Stomach (tissue), 4 donors: ENCODE data around the gene S100P.

ENCODE experiments used
- EP300 ChIP-seq: sonication (generic); formaldehyde crosslinking; IDR thresholded peaks from one replicate; pipeline ENCODE4 v1.6.1; 2017; ENCODE audit warnings: antibody characterized with exemption
- POLR2A ChIP-seq, 4 donors: fragments of 450-650 bp; IDR thresholded peaks; one replicate each; pipeline ENCODE4 v1.6.1; 2016; ENCODE audit warnings: antibody characterized with exemption in 4 of 4, control low read depth in 2 of 4, mild to moderate bottlenecking in 1 of 4, moderate library complexity in 1 of 4
- POLR2AphosphoS5 ChIP-seq, 3 donors: sonication (generic); formaldehyde crosslinking; IDR thresholded peaks; one replicate each; pipeline ENCODE4 v1.6.1; 2016; ENCODE audit warnings: antibody characterized with exemption in 3 of 3
- TF ChIP-seq, protein P1 (sequence below), 7 experiments: fragments of 450-650 bp in 4 of 7; fragments of 200-600 bp in 3 of 7; sonication (generic) in 3 of 7; IDR thresholded peaks; one replicate each; pipeline ENCODE4 v1.5.1; 2016 to 2019; ENCODE audit warnings: antibody characterized with exemption in 7 of 7, control low read depth in 2 of 7, mild to moderate bottlenecking in 1 of 7

DNA sequence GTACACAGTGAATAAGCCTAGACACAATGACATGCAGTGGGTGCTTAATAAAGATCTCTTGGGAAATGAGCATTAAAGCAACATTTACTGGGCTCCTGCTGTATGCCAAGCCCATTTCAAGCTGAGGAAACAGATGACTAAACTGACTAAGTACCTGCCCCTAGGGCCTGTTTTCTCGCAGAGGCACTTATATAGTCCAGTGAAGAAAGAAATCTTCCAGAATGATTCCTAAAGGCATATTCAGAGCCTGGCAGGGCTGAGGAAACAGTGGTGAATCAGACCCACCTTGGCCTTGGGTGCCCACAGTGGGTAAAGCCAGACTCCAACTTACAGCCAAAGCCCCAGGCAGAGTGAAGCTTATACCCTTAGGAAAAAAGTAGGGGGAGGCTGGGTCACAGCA, 22.0 kb upstream of the S100P start:
- no peak for TF ChIP-seq EP300
- TF ChIP-seq, protein P1, sequence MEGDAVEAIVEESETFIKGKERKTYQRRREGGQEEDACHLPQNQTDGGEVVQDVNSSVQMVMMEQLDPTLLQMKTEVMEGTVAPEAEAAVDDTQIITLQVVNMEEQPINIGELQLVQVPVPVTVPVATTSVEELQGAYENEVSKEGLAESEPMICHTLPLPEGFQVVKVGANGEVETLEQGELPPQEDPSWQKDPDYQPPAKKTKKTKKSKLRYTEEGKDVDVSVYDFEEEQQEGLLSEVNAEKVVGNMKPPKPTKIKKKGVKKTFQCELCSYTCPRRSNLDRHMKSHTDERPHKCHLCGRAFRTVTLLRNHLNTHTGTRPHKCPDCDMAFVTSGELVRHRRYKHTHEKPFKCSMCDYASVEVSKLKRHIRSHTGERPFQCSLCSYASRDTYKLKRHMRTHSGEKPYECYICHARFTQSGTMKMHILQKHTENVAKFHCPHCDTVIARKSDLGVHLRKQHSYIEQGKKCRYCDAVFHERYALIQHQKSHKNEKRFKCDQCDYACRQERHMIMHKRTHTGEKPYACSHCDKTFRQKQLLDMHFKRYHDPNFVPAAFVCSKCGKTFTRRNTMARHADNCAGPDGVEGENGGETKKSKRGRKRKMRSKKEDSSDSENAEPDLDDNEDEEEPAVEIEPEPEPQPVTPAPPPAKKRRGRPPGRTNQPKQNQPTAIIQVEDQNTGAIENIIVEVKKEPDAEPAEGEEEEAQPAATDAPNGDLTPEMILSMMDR (IDR thresholded peaks at IDR 0.05): no peak
- TF ChIP-seq POLR2A (IDR thresholded peaks at IDR 0.05): no peak
- TF ChIP-seq POLR2AphosphoS5 (IDR thresholded peaks at IDR 0.05): no peak
